Lower leg skin (tissue), 3 donors: ENCODE measurements around the gene HAVCR1.

Source experiments
- POLR2A ChIP-seq, 2 donors: fragments of 450-650 bp; IDR thresholded peaks; one replicate each; pipeline ENCODE4 v1.6.1; 2016 to 2017; ENCODE audit warnings: antibody characterized with exemption in 2 of 2, mild to moderate bottlenecking in 1 of 2, moderate library complexity in 1 of 2
- TF ChIP-seq, protein P1 (sequence below), 3 donors: fragments of 450-650 bp; IDR thresholded peaks; one replicate each; pipeline ENCODE4 v1.5.1; 2016; ENCODE audit warnings: antibody characterized with exemption in 3 of 3, mild to moderate bottlenecking in 3 of 3, moderate library complexity in 2 of 3

DNA sequence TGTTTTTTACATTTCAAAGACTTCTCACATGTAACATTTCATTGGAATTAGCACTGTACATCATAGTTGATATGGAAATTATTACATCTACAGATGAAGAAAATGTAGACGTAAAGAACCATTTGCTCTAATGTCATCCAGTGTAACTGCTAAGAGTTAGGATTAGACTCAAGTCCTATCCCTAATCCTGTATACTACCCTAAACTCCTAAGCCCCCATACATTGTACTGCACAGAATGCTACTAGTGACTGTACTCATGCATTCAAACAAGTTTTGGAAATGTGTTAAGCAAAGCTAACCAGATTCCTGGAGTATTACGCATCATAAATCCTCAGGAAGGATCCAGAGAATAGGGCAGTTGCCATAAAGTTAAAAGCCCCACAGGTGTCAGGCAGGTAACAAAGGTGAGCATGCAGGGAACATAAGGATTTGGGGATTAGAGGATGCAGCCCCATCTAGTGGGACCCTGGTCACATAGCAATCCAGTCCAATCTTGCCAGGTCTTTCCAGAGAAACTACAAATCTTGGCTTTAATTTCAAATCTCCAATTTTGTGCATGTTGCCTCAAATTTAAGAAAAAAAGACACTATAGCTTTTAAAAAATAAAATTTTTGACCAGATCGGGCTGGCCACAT is 32.0 kb downstream of the HAVCR1 start:
- TF ChIP-seq, protein P1, sequence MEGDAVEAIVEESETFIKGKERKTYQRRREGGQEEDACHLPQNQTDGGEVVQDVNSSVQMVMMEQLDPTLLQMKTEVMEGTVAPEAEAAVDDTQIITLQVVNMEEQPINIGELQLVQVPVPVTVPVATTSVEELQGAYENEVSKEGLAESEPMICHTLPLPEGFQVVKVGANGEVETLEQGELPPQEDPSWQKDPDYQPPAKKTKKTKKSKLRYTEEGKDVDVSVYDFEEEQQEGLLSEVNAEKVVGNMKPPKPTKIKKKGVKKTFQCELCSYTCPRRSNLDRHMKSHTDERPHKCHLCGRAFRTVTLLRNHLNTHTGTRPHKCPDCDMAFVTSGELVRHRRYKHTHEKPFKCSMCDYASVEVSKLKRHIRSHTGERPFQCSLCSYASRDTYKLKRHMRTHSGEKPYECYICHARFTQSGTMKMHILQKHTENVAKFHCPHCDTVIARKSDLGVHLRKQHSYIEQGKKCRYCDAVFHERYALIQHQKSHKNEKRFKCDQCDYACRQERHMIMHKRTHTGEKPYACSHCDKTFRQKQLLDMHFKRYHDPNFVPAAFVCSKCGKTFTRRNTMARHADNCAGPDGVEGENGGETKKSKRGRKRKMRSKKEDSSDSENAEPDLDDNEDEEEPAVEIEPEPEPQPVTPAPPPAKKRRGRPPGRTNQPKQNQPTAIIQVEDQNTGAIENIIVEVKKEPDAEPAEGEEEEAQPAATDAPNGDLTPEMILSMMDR (IDR thresholded peaks at IDR 0.05), result no peak
- TF ChIP-seq POLR2A (IDR thresholded peaks at IDR 0.05), result no peak
